ENCODE measurements around the gene SLCO2A1.

GRCh38 chr3:134020135-134020680 is 9.5 kb downstream of the SLCO2A1 start:
- TF ChIP-seq ELF4 (IDR thresholded peaks at IDR 0.05) = no peak
- TF ChIP-seq SP1 (IDR thresholded peaks at IDR 0.05) = no peak
- TF ChIP-seq NFRKB (IDR thresholded peaks at IDR 0.05) = no peak
- TF ChIP-seq BHLHE40 (IDR thresholded peaks at IDR 0.05; ENCODE audit: borderline replicate concordance) = no peak
- no peak for TF ChIP-seq L3MBTL2 (conservative IDR thresholded peaks at IDR 0.05)
- TF ChIP-seq LEF1 (IDR thresholded peaks at IDR 0.05; ENCODE audit: borderline replicate concordance) = no peak
- no peak for TF ChIP-seq TARDBP (IDR thresholded peaks at IDR 0.05)
- no peak for TF ChIP-seq SUZ12 (IDR thresholded peaks at IDR 0.05)
- no peak for TF ChIP-seq CTBP1 (IDR thresholded peaks at IDR 0.05; ENCODE audit: borderline replicate concordance)
- TF ChIP-seq FOXM1 (IDR thresholded peaks at IDR 0.05; ENCODE audit: borderline replicate concordance) = no peak
- no peak for TF ChIP-seq ARNT (IDR thresholded peaks at IDR 0.05)
- no peak for TF ChIP-seq HDGF (IDR thresholded peaks at IDR 0.05; ENCODE audit: borderline replicate concordance)

Measured in HEK293T (cell line).